Bronchial epithelial cell (primary cell): ENCODE data around the gene BEGAIN. TPM values are rescaled to one million over a fixed set of nuclear protein-coding genes. Genes with fewer than 3 reads are reported as not detected.

Experiments
- DNase-seq: peaks from one replicate; pipeline ENCODE4 v3.0.0-alpha.2; 2010; ENCODE audit warnings: low read depth
- FAIRE-seq: peaks from 2 replicates; lab custom pipeline; 2011; peaks lifted over from hg19 to GRCh38; lab: Jason Lieb, UNC
- H3K27me3 ChIP-seq: 2 replicates; pipeline ENCODE4 v1.5.1; 2011; ENCODE audit warnings: low read length; ENCODE audit not compliant: control insufficient read depth, insufficient read depth
- H3K36me3 ChIP-seq: 2 replicates; pipeline ENCODE4 v1.5.1; 2011; ENCODE audit warnings: low read length; ENCODE audit not compliant: control insufficient read depth, insufficient read depth
- H3K4me3 ChIP-seq: 2 replicates; pipeline ENCODE4 v1.5.1; 2011; ENCODE audit warnings: mild to moderate bottlenecking, low read depth, low read length, control low read depth
- CTCF ChIP-seq: IDR thresholded peaks from 2 replicates; pipeline ENCODE4 v1.5.1; 2011; ENCODE audit warnings: mild to moderate bottlenecking, moderate library complexity, low read length, control low read depth, inconsistent platforms; ENCODE audit not compliant: insufficient read depth, severe bottlenecking
- total RNA-seq: library from RNA; depleted of rRNA; stranded (reverse); fragments of >200 nt; gene quantifications from 2 replicates; pipeline ENCODE4 v1.2.1, GENCODE V29; 2014

The BEGAIN gene
- total RNA-seq, 1 donor from 2014 or later, result 1.1 TPM

DNA sequence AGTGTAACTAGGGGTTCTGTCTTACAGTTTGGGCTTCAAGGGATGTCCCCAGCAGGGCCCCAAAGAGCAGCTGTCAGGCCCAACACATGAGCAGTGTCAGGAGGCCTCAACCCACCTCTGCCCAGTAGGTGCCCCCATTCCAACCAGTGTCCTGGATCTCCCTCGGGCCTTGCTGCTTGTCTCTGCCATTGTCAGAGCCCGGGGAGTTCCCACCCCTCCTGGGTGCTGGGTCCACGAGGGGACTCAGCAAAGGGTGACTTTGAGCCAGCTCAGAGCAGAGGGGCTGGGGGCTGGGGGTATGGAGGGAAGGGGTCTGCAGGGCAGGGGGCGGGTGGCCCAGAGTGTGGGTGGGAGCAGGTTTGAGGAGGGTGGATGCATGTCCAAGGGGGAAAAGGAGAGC lies 18.0 kb upstream of the BEGAIN start:
- peaks cover 1% of the 10 kb centered on the region for H3K27me3 ChIP-seq
- no peak for DNase-seq
- FAIRE-seq, result no peak

GRCh38 chr14:100604709-100605108 lies 17.5 kb upstream of the BEGAIN start:
- no peak for TF ChIP-seq CTCF
- no peak for DNase-seq
- H3K36me3 ChIP-seq, result no peaks in the 10 kb centered on the region
- FAIRE-seq, result no peak
- peaks cover 1% of the 10 kb centered on the region for H3K27me3 ChIP-seq
- no peak overlapping the region for H3K4me3 ChIP-seq

More for the DNA sequence above, 18.0 kb upstream of the BEGAIN start:
- no peaks in the 10 kb centered on the region for H3K36me3 ChIP-seq
- H3K4me3 ChIP-seq, result no peak overlapping the region
- no peak for TF ChIP-seq CTCF

DNA sequence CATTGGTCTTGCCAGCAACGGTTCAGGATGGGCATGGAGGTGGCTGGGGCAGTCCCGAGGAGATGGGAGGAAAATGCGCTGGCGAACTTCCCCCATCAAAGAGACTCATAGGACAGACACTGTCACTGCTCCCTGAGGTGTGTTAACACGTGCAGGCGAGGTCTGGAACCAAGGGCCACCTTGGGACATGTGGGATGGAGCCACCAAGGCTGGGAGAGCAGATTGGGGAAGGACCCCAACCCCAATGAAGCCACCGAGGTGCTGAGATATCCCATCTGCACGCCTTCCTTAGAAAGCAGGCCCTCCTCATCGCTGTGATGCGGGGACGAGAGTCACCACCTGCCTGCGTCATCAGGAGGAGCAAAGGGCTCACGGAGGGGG lies 16.9 kb upstream of the BEGAIN start:
- no peak for TF ChIP-seq CTCF
- FAIRE-seq (no peak), DNase-seq (no peak)
- Histone ChIP-seq H3K4me3 (no peak overlapping the region), H3K36me3 (no peaks in the 10 kb centered on the region), H3K27me3 (peaks cover 1% of the 10 kb centered on the region)

DNA sequence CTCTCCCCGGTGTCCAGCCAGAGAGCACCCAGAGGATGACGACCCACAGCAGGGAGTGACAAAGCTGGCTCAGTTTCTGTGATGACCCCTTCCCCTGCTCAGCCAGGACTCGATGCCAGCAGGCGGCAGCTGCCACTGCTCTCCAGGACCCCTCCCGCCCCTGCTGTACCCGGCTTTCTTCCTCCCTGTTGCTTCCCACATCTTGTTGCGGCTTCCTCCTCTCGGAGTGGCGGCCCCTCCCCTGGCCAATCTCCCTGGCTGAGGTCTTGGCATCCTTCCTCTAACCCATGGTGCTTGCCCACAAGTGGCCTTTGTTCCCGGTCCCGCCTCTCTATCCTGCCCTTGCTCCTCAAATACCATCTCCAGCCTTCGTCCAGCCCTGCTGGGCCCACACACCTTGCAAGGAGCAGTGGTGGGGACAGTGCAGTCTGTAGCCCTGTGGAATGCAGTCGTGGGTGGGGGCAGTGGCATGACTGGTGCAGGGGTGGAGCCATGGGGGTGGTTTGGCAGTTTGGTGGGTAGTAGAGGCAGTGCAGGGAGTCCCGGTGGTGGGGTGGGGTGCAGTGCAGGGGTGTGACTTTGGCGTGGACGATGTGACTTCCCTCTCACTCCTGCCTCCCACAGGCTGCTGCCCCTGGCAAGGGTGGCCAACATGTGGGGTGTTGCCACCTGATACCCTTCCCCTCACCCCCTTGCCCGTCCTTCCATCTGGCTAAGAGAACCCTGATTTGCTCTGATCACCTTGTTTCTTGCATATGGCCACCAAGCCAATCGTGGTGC lies 16.3 kb upstream of the BEGAIN start:
- FAIRE-seq, result no peak
- H3K36me3 ChIP-seq, result no peaks in the 10 kb centered on the region
- TF ChIP-seq CTCF, result no peak
- H3K4me3 ChIP-seq, result no peak overlapping the region
- no peak for DNase-seq
- H3K27me3 ChIP-seq, result peaks cover 1% of the 10 kb centered on the region

- FAIRE-seq (peak; percentile 86), DNase-seq (no peak)
- no peaks in the 10 kb centered on the region for H3K36me3 ChIP-seq
- H3K4me3 ChIP-seq, result no peak overlapping the region
- TF ChIP-seq CTCF, result no peak
- peaks cover 1% of the 10 kb centered on the region for H3K27me3 ChIP-seq
These were observed 15.5 kb upstream of the BEGAIN start for GRCh38 chr14:100602621-100603230.
